Measurements from ENCODE around the gene TLDC2. TPM values are rescaled to one million over a fixed set of nuclear protein-coding genes. Genes with fewer than 3 reads are reported as not detected.
A peak's percentile ranks its signal among the peaks of the same experiment; 100 is the strongest.

Gene TLDC2
- total and polyA plus RNA-seq, 12 donors: 0.10 to 0.33 (median 0.26) TPM; not detected in 8

DNA sequence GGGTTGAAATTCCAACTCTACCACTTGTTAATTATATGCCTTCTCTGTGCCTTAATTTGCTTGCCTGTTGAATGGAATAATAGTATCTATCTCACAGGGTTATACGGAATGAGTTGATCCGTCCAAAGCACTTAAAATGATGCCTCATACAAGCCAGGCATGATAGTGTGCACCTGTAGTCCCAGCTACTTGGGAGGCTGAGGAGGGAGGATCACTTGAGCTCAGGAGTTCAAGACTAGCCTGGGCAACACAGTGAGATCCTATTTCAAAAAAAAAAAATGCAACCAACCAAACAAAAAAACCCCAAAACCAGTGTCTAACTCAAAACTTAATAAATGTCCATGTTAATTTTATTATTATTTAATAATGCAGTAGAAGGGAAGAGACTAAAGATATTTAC lies 40.3 kb downstream of the TLDC2 start:
- DNase-seq: no peak
- no peak for TF ChIP-seq POLR2A (IDR thresholded peaks at IDR 0.05)
- TF ChIP-seq, protein P1, sequence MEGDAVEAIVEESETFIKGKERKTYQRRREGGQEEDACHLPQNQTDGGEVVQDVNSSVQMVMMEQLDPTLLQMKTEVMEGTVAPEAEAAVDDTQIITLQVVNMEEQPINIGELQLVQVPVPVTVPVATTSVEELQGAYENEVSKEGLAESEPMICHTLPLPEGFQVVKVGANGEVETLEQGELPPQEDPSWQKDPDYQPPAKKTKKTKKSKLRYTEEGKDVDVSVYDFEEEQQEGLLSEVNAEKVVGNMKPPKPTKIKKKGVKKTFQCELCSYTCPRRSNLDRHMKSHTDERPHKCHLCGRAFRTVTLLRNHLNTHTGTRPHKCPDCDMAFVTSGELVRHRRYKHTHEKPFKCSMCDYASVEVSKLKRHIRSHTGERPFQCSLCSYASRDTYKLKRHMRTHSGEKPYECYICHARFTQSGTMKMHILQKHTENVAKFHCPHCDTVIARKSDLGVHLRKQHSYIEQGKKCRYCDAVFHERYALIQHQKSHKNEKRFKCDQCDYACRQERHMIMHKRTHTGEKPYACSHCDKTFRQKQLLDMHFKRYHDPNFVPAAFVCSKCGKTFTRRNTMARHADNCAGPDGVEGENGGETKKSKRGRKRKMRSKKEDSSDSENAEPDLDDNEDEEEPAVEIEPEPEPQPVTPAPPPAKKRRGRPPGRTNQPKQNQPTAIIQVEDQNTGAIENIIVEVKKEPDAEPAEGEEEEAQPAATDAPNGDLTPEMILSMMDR (IDR thresholded peaks at IDR 0.05): no peak
- H3K4me3 ChIP-seq: no peak overlapping the region
- intact Hi-C loops (cut with DNase I): no loop called here
- no peaks in the 10 kb centered on the region for H3K4me1 ChIP-seq (replicated peaks in 1 of 2)
- peaks cover 0 to 81% of the 10 kb centered on the region in 2 donors for H3K36me3 ChIP-seq (replicated peaks in 1 of 2)
- 85 to 100% (median 95%) methylated on average over 2 of the region's 2 CpGs for WGBS, 4 donors
- H3K27ac ChIP-seq: no peak overlapping the region
- H3K9me3 ChIP-seq (replicated peaks in 1 of 3): no peaks in the 10 kb centered on the region
- H3K27me3 ChIP-seq: no peaks in the 10 kb centered on the region

DNA sequence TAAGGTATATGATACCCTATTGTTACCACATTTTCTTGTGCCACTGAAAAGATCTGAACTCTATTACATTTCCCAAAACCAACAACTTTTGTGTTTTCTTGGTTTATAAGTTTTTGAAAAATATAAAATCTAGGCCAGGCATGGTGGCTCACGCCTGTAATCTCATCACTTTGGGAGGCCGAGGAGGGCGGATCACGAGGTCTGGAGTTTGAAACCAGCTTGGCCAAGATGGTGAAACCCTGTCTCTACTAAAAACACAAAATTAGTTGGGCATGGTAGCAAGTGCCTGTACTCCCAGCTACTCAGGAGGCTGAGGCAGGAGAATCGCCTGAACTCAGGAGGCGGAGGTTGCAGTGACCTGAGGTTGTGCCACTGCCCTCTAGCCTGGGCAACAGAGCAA lies 41.3 kb downstream of the TLDC2 start:
- Histone ChIP-seq H3K36me3 (replicated peaks in 1 of 2) (peaks cover 0 to 72% of the 10 kb centered on the region in 2 donors), H3K4me3 (no peak overlapping the region), H3K27ac (no peak overlapping the region), H3K9me3 (replicated peaks in 1 of 3) (no peaks in the 10 kb centered on the region), H3K27me3 (no peaks in the 10 kb centered on the region), H3K4me1 (replicated peaks in 1 of 2) (no peaks in the 10 kb centered on the region)
- WGBS, 4 donors: 95 to 98% (median 98%) methylated on average over 6 of the region's 6 CpGs
- intact Hi-C loops (cut with DNase I): no loop called here
- no peak for TF ChIP-seq POLR2A (IDR thresholded peaks at IDR 0.05)
- TF ChIP-seq, protein P1 (IDR thresholded peaks at IDR 0.05): no peak
- no peak for DNase-seq

DNA sequence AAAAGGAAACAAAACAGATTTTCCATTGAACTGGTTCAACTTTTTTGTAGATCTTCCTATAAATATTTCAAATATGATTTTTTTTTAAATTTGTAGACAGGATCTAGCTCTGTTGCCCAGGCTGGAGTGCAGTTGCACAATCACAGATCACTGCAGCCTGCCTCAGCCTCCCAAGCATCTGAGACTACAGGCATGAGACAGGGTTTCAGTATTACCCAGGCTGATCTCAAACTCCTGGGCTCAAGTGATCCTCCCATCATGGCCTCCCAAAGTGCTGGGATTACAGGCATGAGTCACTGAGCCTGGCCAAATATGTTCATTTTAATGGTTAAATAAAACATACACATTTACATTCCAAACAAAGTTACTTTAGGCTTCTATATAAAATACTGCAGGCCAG lies 42.0 kb downstream of the TLDC2 start:
- no peaks in the 10 kb centered on the region for H3K4me1 ChIP-seq (replicated peaks in 1 of 2)
- TF ChIP-seq, protein P1 (IDR thresholded peaks at IDR 0.05): no peak
- no peak for TF ChIP-seq POLR2A (IDR thresholded peaks at IDR 0.05)
- H3K9me3 ChIP-seq (replicated peaks in 1 of 3): no peaks in the 10 kb centered on the region
- no peak for DNase-seq
- no peak overlapping the region for H3K4me3 ChIP-seq
- no peak overlapping the region for H3K27ac ChIP-seq
- H3K36me3 ChIP-seq (replicated peaks in 1 of 2): peaks cover 0 to 73% of the 10 kb centered on the region in 2 donors
- intact Hi-C loops (cut with DNase I): no loop called here
- H3K27me3 ChIP-seq: no peaks in the 10 kb centered on the region

DNA sequence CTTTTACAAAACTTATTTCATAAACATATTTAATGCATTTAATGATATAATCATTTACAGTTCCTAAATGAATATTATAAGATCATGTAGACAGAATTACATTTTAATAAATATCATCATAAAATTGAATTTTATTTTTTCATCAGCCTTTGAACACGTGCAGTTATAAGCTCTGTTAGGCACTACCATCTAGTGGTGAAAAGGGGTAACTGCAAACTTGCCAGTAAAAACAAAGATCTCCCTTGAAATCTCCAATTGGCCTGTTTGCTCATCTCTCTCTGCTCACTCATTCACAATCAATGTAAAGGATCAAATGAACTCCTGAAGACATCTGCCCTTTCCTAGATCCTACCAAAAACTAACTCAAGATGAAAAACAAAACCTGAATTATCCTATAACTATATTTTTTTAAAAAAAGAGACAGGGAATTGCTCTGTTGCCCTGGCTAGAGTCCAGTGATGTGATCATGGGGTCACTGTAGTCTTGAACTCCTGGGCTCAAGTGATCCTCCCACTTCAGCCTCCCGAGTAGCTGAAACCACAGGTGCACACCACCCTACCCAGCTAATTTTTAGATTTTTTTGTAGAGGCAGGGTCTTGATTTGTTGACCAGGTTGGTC lies 43.9 kb downstream of the TLDC2 start:
- Histone ChIP-seq H3K4me1 (replicated peaks in 1 of 2) (no peaks in the 10 kb centered on the region), H3K4me3 (no peak overlapping the region), H3K9me3 (replicated peaks in 1 of 3) (no peaks in the 10 kb centered on the region), H3K27ac (no peak overlapping the region), H3K27me3 (no peaks in the 10 kb centered on the region), H3K36me3 (replicated peaks in 1 of 2) (peaks cover 0 to 64% of the 10 kb centered on the region in 2 donors)
- intact Hi-C loops (cut with DNase I): no loop called here
- peak in 3 of 7 donors; percentile 28 to 46 (median 39) for DNase-seq
- WGBS, 4 donors: 0 to 9% (median 4%) methylated on average over 2 of the region's 2 CpGs
- TF ChIP-seq, protein P1 (IDR thresholded peaks at IDR 0.05): peak; percentile 83 to 92 (median 84)
- no peak for TF ChIP-seq POLR2A (IDR thresholded peaks at IDR 0.05)
